HEK293 (cell line): ENCODE data around the gene MAN1B1.

Source experiments
- HOXC10 ChIP-seq: sonication (generic); formaldehyde crosslinking; IDR thresholded peaks from 2 replicates; pipeline ENCODE4 v1.8.1; 2023; ENCODE audit warnings: mild to moderate bottlenecking, missing genetic modification reagents
- RBAK ChIP-seq: fragments of 450-650 bp; formaldehyde crosslinking; IDR thresholded peaks from 2 replicates; pipeline ENCODE4 v1.5.1; 2016; ENCODE audit warnings: missing biosample characterization, missing genetic modification characterization
- SCRT1 ChIP-seq: fragments of 450-650 bp; formaldehyde crosslinking; IDR thresholded peaks from 2 replicates; pipeline ENCODE4 v1.5.1; 2016; ENCODE audit warnings: missing biosample characterization, missing genetic modification characterization, borderline replicate concordance
- ZNF10 ChIP-seq: fragments of 450-650 bp; formaldehyde crosslinking; IDR thresholded peaks from 2 replicates; pipeline ENCODE4 v1.5.1; 2017; ENCODE audit warnings: missing biosample characterization, missing genetic modification characterization
- ZNF121 ChIP-seq: fragments of 450-650 bp; formaldehyde crosslinking; IDR thresholded peaks from 2 replicates; pipeline ENCODE4 v1.5.1; 2016; ENCODE audit warnings: missing biosample characterization, missing genetic modification characterization
- ZNF23 ChIP-seq: fragments of 450-650 bp; formaldehyde crosslinking; IDR thresholded peaks from 2 replicates; pipeline ENCODE4 v1.5.1; 2016; ENCODE audit warnings: missing biosample characterization, missing genetic modification characterization, borderline replicate concordance
- ZNF473 ChIP-seq: fragments of 450-650 bp; formaldehyde crosslinking; IDR thresholded peaks from 2 replicates; pipeline ENCODE4 v1.5.1; 2017; ENCODE audit warnings: missing biosample characterization, missing genetic modification characterization
- ZNF561 ChIP-seq: fragments of 450-650 bp; IDR thresholded peaks from 2 replicates; pipeline ENCODE4 v1.5.1; 2018; ENCODE audit warnings: missing biosample characterization, missing genetic modification characterization, borderline replicate concordance
- ZXDB ChIP-seq: fragments of 450-650 bp; formaldehyde crosslinking; IDR thresholded peaks from 2 replicates; pipeline ENCODE4 v1.5.1; 2016; ENCODE audit warnings: missing biosample characterization, missing genetic modification characterization
- TF ChIP-seq, protein P1 (sequence below): fragments of 450-650 bp; formaldehyde crosslinking; IDR thresholded peaks from 2 replicates; pipeline ENCODE4; 2016; ENCODE audit warnings: missing biosample characterization, missing genetic modification characterization
- TF ChIP-seq, protein P2 (sequence below): fragments of 450-650 bp; formaldehyde crosslinking; IDR thresholded peaks from 2 replicates; pipeline ENCODE4 v1.5.1; 2016; ENCODE audit warnings: missing biosample characterization, missing genetic modification characterization

DNA sequence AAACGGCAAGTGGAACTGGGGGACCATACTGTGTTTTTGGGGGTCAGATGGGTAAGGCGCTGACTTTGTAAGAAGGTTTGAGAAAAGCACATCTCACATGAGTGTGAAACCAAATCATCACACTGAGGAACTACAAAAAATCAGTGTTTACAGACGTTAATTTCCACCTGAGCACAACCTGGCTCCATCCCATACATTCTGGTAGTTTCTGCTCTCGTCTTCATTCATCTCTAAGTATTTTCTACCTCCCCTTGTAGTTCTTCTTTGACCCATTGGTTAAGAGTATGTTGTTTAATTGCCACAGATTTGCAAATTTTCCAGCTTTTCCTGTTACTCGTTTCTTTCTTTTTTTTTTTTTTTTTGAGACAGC lies 36.7 kb downstream of the MAN1B1 start:
- TF ChIP-seq ZNF121 (tag by site-specific recombination) = no peak
- TF ChIP-seq RBAK (tag by site-specific recombination) = no peak
- TF ChIP-seq, protein P1, sequence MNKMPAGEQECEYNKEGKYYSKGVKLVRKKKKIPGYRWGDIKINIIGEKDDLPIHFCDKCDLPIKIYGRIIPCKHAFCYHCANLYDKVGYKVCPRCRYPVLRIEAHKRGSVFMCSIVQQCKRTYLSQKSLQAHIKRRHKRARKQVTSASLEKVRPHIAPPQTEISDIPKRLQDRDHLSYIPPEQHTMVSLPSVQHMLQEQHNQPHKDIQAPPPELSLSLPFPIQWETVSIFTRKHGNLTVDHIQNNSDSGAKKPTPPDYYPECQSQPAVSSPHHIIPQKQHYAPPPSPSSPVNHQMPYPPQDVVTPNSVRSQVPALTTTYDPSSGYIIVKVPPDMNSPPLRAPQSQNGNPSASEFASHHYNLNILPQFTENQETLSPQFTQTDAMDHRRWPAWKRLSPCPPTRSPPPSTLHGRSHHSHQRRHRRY = no peak
- TF ChIP-seq ZNF23 (tag by site-specific recombination) = no peak
- no peak for TF ChIP-seq ZNF561 (tag by site-specific recombination)
- TF ChIP-seq, protein P2, sequence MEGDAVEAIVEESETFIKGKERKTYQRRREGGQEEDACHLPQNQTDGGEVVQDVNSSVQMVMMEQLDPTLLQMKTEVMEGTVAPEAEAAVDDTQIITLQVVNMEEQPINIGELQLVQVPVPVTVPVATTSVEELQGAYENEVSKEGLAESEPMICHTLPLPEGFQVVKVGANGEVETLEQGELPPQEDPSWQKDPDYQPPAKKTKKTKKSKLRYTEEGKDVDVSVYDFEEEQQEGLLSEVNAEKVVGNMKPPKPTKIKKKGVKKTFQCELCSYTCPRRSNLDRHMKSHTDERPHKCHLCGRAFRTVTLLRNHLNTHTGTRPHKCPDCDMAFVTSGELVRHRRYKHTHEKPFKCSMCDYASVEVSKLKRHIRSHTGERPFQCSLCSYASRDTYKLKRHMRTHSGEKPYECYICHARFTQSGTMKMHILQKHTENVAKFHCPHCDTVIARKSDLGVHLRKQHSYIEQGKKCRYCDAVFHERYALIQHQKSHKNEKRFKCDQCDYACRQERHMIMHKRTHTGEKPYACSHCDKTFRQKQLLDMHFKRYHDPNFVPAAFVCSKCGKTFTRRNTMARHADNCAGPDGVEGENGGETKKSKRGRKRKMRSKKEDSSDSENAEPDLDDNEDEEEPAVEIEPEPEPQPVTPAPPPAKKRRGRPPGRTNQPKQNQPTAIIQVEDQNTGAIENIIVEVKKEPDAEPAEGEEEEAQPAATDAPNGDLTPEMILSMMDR (tag by site-specific recombination) = no peak
- TF ChIP-seq ZNF10 (tag by site-specific recombination) = no peak
- TF ChIP-seq ZNF473 (tag by site-specific recombination) = no peak
- TF ChIP-seq SCRT1 (tag by site-specific recombination) = no peak
- TF ChIP-seq HOXC10 (CRISPR knock-in tag) = no peak
- no peak for TF ChIP-seq ZXDB (tag by site-specific recombination)
